ENCODE data around the gene NEDD4.
"Not testable (repeated sequence)": the region's sequence is repeated elsewhere in the genome, so short reads cannot be mapped to it uniquely, and the experiment has no call there.

DNA sequence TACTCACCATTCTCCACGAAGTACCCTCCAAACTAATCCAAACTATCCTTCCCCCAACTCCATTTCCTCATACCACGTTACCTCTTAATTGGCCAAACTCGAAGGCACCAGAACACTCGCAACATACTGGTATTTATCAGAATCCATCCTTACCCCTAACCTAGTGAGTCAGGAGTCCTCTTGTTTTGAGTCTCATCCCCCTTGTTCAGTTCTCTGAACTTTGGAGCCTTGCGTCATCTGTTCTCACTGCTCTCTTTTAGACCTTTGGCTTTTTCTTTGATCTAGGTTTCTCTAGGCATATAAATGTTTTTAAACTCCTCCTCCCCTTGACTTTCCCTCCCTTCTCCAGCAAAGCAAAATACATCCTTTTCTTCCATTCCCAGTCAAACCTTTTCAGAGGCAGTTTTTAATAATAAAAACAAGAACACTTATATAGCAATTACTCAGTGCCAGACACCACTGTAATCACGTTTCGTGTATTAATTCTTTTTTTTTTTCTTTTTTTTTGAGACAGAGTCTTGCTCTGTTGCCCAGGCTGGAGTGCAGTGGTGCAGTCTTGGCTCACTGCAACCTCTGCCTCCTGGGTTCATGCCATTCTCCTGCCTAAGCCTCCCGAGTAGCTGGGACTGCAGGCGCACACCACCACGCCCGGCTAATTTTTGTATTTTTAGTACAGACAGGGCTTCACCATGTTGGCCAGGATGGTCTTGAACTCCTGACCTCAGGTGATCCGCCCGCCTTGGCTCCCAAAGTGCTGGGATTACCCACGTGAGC is 40.7 kb downstream of the NEDD4 start:
- TF ChIP-seq, protein P1, sequence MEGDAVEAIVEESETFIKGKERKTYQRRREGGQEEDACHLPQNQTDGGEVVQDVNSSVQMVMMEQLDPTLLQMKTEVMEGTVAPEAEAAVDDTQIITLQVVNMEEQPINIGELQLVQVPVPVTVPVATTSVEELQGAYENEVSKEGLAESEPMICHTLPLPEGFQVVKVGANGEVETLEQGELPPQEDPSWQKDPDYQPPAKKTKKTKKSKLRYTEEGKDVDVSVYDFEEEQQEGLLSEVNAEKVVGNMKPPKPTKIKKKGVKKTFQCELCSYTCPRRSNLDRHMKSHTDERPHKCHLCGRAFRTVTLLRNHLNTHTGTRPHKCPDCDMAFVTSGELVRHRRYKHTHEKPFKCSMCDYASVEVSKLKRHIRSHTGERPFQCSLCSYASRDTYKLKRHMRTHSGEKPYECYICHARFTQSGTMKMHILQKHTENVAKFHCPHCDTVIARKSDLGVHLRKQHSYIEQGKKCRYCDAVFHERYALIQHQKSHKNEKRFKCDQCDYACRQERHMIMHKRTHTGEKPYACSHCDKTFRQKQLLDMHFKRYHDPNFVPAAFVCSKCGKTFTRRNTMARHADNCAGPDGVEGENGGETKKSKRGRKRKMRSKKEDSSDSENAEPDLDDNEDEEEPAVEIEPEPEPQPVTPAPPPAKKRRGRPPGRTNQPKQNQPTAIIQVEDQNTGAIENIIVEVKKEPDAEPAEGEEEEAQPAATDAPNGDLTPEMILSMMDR (IDR thresholded peaks at IDR 0.05), result not testable (repeated sequence)
- not testable (repeated sequence) for TF ChIP-seq POLR2A (IDR thresholded peaks at IDR 0.05)

Data from lower leg skin (tissue), 3 donors.